Prostate gland (tissue), 2 donors: ENCODE measurements around the gene SEC61A1. TPM values are rescaled to one million over a fixed set of nuclear protein-coding genes. Genes with fewer than 3 reads are reported as not detected.

ENCODE experiments used
- DNase-seq: peaks from one replicate; pipeline ENCODE4 v3.0.0-alpha.2; 2019; ENCODE audit warnings: low spot score
- H3K27ac ChIP-seq, 2 donors: fragments of 200-600 bp; sonication (generic); 2 replicates each; pipeline ENCODE4 v1.5.1; 2017 to 2019
- H3K27me3 ChIP-seq: fragments of 200-600 bp; sonication (generic); replicated peaks from 2 replicates; pipeline ENCODE4 v1.5.1; 2019; ENCODE audit not compliant: insufficient read depth
- H3K36me3 ChIP-seq, 2 donors: fragments of 200-600 bp; sonication (generic); 1 replicate in 1 of 2; 2 replicates in 1 of 2; pipeline versions ENCODE4 v1.5.1 to v1.8.1; 2017 to 2019
- H3K4me1 ChIP-seq: fragments of 200-600 bp; sonication (generic); replicated peaks from 2 replicates; pipeline ENCODE4 v1.5.1; 2019
- H3K4me3 ChIP-seq, 2 donors: fragments of 200-600 bp; sonication (generic); 2 replicates each; pipeline ENCODE4 v1.5.1; 2017 to 2019
- H3K9me3 ChIP-seq: fragments of 200-600 bp; sonication (generic); 2 replicates; pipeline ENCODE4 v1.5.1; 2017
- POLR2A ChIP-seq: fragments of 450-650 bp; IDR thresholded peaks from one replicate; pipeline ENCODE4 v1.6.1; 2016; ENCODE audit warnings: antibody characterized with exemption, mild to moderate bottlenecking
- POLR2AphosphoS5 ChIP-seq: sonication (generic); formaldehyde crosslinking; IDR thresholded peaks from one replicate; pipeline ENCODE4 v1.6.1; 2017; ENCODE audit warnings: antibody characterized with exemption
- WGBS: methylation state at CpG from one replicate; pipeline ENCODE4 v1.1.5; 2018; 5-methylcytosine and 5-hydroxymethylcytosine counted together
- intact Hi-C: fragments of 100-400 bp; cut with DNase I; formaldehyde crosslinking; loops from one replicate; pipeline ENCODE4 v1.14.2; 2022
- total RNA-seq, 2 donors: library from RNA; depleted of rRNA; stranded (reverse); fragments of >200 nt; gene quantifications; one replicate each; pipeline ENCODE4 v1.1.0, GENCODE V29; 2016
- TF ChIP-seq, protein P1 (sequence below), 4 experiments: fragments of 200-600 bp in 2 of 4; fragments of 450-650 bp in 2 of 4; sonication (generic) in 2 of 4; IDR thresholded peaks; 1 replicate in 3 of 4; 2 replicates in 1 of 4; pipeline ENCODE4 v1.5.1; 2016 to 2019; ENCODE audit warnings: antibody characterized with exemption in 4 of 4, mild to moderate bottlenecking in 2 of 4, moderate library complexity in 2 of 4

SEC61A1 gene
- total RNA-seq = 100 to 1,000 TPM; 166 to 195 TPM

DNA sequence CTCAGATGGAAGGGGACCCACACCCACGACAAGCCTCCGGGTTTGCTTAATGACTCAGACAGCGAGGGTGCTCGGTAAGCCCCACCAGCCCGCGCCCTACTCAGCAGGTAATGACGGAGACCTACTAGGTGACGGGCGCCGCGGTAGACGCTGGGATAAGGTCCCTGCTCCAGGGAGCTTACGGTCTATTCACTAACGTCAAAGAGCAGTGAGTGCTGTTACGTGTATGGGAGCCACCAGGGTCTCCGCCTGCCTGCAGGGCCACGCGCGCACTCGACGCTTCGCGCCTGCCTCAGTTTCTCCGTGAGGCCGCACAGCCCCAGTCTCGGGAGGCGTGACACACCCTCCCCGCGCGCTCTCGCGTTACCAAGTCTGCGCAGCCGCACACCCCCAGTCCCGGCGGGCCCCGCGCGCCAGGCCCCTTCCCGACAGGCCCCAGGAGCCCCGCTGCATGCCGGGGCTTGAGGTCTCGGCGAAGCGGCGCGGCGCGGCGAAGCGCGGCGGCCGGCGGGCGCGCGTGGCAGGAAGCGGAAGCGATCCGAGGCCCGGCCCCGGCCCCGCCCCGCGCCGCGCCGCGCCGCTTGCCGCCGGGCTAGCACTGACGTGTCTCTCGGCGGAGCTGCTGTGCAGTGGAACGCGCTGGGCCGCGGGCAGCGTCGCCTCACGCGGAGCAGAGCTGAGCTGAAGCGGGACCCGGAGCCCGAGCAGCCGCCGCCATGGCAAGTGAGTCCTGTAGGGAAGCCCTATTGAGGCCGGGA lies at the start of gene SEC61A1:
Gene SEC61A1, plus strand, starts transcription at position 601 of the 758 bp plus-strand sequence. Its CDS starts 116 bp downstream, at position 717.
- peak; percentile 92 for DNase-seq
- under 1% methylated on average over 55 of the region's 90 CpGs for WGBS
- Histone ChIP-seq H3K27me3 (no peaks in the 10 kb centered on the region), H3K4me1 (peaks cover 6% of the 10 kb centered on the region), H3K36me3 (no peaks in the 10 kb centered on the region), H3K9me3 (no peaks in the 10 kb centered on the region), H3K27ac (peak within 1 kb of the TSS; percentile 82 to 85), H3K4me3 (peak within 1 kb of the TSS; percentile 89 to 92)
- TF ChIP-seq, protein P1, sequence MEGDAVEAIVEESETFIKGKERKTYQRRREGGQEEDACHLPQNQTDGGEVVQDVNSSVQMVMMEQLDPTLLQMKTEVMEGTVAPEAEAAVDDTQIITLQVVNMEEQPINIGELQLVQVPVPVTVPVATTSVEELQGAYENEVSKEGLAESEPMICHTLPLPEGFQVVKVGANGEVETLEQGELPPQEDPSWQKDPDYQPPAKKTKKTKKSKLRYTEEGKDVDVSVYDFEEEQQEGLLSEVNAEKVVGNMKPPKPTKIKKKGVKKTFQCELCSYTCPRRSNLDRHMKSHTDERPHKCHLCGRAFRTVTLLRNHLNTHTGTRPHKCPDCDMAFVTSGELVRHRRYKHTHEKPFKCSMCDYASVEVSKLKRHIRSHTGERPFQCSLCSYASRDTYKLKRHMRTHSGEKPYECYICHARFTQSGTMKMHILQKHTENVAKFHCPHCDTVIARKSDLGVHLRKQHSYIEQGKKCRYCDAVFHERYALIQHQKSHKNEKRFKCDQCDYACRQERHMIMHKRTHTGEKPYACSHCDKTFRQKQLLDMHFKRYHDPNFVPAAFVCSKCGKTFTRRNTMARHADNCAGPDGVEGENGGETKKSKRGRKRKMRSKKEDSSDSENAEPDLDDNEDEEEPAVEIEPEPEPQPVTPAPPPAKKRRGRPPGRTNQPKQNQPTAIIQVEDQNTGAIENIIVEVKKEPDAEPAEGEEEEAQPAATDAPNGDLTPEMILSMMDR (IDR thresholded peaks at IDR 0.05) = peak in 1 of 4 experiments; percentile 27
- TF ChIP-seq POLR2A = peak; percentile 61
- TF ChIP-seq POLR2AphosphoS5 = peak; percentile 92
- intact Hi-C loops = loop anchor here (10.0 kb wide), 1 partner anchor 377 kb away; the partner anchor contains the start of gene ABTB1

- no peaks in the 10 kb centered on the region for H3K4me1 ChIP-seq
- 86% methylated on average over 8 of the region's 8 CpGs for WGBS
- intact Hi-C loops = no loop called here
- H3K27me3 ChIP-seq = no peaks in the 10 kb centered on the region
- TF ChIP-seq POLR2A (no peak), POLR2AphosphoS5 (no peak)
- TF ChIP-seq, protein P1 (IDR thresholded peaks at IDR 0.05) = no peak
- no peak for DNase-seq
- no peak overlapping the region for H3K4me3 ChIP-seq
- H3K9me3 ChIP-seq = no peaks in the 10 kb centered on the region
- no peaks in the 10 kb centered on the region for H3K36me3 ChIP-seq
- H3K27ac ChIP-seq = no peak overlapping the region
Measured at GRCh38 chr3:128004661-128005060, 47.6 kb upstream of the SEC61A1 start.

DNA sequence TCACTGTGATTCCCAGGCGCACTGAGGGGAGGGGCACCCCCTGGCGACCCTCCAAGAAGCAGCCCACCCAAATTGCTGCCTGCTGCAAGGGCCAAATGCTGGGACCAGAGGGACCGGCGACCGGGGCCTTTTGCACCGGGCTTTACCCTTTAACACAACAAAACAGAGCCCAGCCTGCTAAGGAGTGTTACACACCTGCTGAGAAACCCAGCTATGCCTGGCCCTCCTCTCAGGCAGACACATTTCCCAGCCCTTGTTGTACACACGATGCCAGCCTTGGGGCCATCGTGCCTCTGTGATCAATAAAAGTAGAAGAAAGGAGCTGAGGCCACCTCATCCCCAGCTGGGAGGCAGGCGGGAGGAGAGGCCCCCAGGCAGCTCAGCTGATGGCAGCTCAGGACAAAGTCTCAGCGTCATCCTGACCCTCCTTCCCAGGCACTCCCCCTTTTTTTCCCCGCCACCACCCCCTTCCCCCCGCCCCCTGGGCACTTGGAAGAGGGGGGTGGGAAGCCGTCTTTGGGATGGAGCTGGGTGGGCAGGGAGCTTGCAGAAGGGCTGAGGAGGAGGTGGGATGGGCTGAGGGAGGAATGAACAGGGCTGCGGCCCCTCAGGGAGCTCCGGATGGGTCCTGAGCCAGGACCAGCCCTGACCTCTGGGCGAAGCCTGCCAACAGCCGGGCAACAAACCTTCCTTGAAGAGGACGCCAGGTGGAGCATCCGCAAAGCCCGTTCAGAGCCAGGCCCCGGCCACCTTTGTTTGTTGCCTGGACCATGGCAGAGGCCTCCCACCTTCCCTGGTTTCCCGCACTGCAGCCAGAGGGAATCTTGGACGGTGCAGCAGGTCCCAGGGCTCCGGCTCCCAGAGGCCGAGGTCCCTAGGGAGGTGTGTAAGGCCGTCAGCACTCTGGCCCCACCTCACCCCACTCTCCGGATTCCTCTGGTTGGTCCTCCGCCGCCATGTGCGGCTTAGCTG lies 45.9 kb upstream of the SEC61A1 start:
- no peak for TF ChIP-seq POLR2A
- no peaks in the 10 kb centered on the region for H3K4me1 ChIP-seq
- no peaks in the 10 kb centered on the region for H3K27me3 ChIP-seq
- H3K27ac ChIP-seq = no peak overlapping the region
- WGBS = 46% methylated on average over 30 of the region's 30 CpGs
- H3K9me3 ChIP-seq = no peaks in the 10 kb centered on the region
- no peak overlapping the region for H3K4me3 ChIP-seq
- DNase-seq = no peak
- intact Hi-C loops = no loop called here
- H3K36me3 ChIP-seq = no peaks in the 10 kb centered on the region

DNA sequence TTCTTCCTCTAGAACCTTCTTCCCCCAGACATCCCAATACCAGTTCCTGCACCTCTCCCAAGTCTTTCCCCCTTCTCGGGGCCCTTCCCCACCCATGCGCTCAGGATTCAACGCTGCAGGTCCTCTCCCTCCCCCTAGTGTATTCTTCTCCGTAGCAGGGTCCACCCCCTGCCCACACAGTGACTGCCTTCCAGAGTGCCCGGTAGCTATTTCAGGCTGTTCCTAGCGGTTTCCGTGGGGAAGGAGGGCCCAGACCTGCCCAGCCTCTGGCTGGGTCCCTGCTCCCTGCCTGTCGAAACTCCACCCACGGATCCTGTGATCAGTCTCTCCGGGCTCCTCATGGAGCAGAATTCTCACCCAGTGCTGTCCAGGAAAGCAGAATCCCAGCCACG lies 45.2 kb upstream of the SEC61A1 start:
- Histone ChIP-seq H3K27ac (no peak overlapping the region), H3K4me3 (no peak overlapping the region), H3K4me1 (no peaks in the 10 kb centered on the region), H3K27me3 (no peaks in the 10 kb centered on the region), H3K36me3 (no peaks in the 10 kb centered on the region), H3K9me3 (no peaks in the 10 kb centered on the region)
- 32% methylated on average over 11 of the region's 11 CpGs for whole genome bisulfite sequencing
- intact Hi-C loops = no loop called here
- TF ChIP-seq, protein P1 (IDR thresholded peaks at IDR 0.05) = no peak
- TF ChIP-seq POLR2AphosphoS5 = no peak
- TF ChIP-seq POLR2A = no peak
- DNase-seq = no peak
